Activated T-cell treated with anti-CD3 and anti-CD28 coated beads, Interleukin-2, amount 50 U/mL, for 4 hours (primary cell): ENCODE measurements around the gene TXNRD3. TPM values are rescaled to one million over a fixed set of nuclear protein-coding genes. Genes with fewer than 3 reads are reported as not detected.

ENCODE experiments used
- ATAC-seq, 2 donors: fragments of 200-7000 bp; cut with Tn5 transposase; one replicate each; pipeline ENCODE4 v1.10.0; 2021
- DNase-seq: peaks from one replicate; pipeline ENCODE4 v3.0.0-alpha.2; 2020
- H3K27me3 Mint-ChIP-seq: one replicate; pipeline ENCODE4 v1.8.0; 2021; ENCODE audit warnings: low read depth, mixed read lengths
- H3K36me3 Mint-ChIP-seq: one replicate; pipeline ENCODE4 v1.8.0; 2022; ENCODE audit warnings: mixed read lengths; ENCODE audit not compliant: insufficient read depth
- H3K4me1 Mint-ChIP-seq: one replicate; pipeline ENCODE4 v1.8.0; 2021; ENCODE audit warnings: low read depth, mixed read lengths
- H3K4me3 Mint-ChIP-seq: one replicate; pipeline ENCODE4 v1.8.0; 2021; ENCODE audit warnings: mild to moderate bottlenecking, moderate library complexity, mixed read lengths
- H3K9me3 Mint-ChIP-seq: one replicate; pipeline ENCODE4 v1.8.0; 2021; ENCODE audit warnings: mixed read lengths
- total RNA-seq, 3 donors: library from RNA; stranded (reverse); gene quantifications; one replicate each; pipeline ENCODE4 v1.2.1, GENCODE V29; 2021

Gene TXNRD3
- total RNA-seq, 3 donors from 2014 or later, result 0.76 to 2.3 (median 1.4) TPM

GRCh38 chr3:126665959-126666657 is 11.2 kb upstream of the TXNRD3 start:
- H3K4me3 Mint-ChIP-seq, result no peak overlapping the region
- no peaks in the 10 kb centered on the region for H3K36me3 Mint-ChIP-seq
- peaks cover 6% of the 10 kb centered on the region for H3K9me3 Mint-ChIP-seq
- no peak for DNase-seq
- ATAC-seq, result no peak
- H3K4me1 Mint-ChIP-seq, result no peaks in the 10 kb centered on the region
- peaks cover 22% of the 10 kb centered on the region for H3K27me3 Mint-ChIP-seq

- H3K36me3 Mint-ChIP-seq, result no peaks in the 10 kb centered on the region
- ATAC-seq (no peak), DNase-seq (no peak)
- no peaks in the 10 kb centered on the region for H3K4me1 Mint-ChIP-seq
- peaks cover 26% of the 10 kb centered on the region for H3K27me3 Mint-ChIP-seq
- no peaks in the 10 kb centered on the region for H3K9me3 Mint-ChIP-seq
- H3K4me3 Mint-ChIP-seq, result no peak overlapping the region
Measured at GRCh38 chr3:126665221-126665936, 10.5 kb upstream of the TXNRD3 start.

- peaks cover 26% of the 10 kb centered on the region for H3K27me3 Mint-ChIP-seq
- no peak overlapping the region for H3K4me3 Mint-ChIP-seq
- H3K9me3 Mint-ChIP-seq, result no peaks in the 10 kb centered on the region
- ATAC-seq (no peak), DNase-seq (no peak)
- no peaks in the 10 kb centered on the region for H3K4me1 Mint-ChIP-seq
- H3K36me3 Mint-ChIP-seq, result no peaks in the 10 kb centered on the region
Measured at GRCh38 chr3:126664591-126665214, 9.8 kb upstream of the TXNRD3 start.

- DNase-seq, result no peak
- Mint-ChIP-seq H3K36me3 (no peaks in the 10 kb centered on the region), H3K27me3 (peaks cover 26% of the 10 kb centered on the region), H3K4me1 (no peaks in the 10 kb centered on the region), H3K9me3 (no peaks in the 10 kb centered on the region), H3K4me3 (no peak overlapping the region)
- ATAC-seq, result no peak
Measured at GRCh38 chr3:126663750-126664149, 8.8 kb upstream of the TXNRD3 start.

GRCh38 chr3:126663257-126663656 is 8.3 kb upstream of the TXNRD3 start:
- Mint-ChIP-seq H3K4me1 (no peaks in the 10 kb centered on the region), H3K27me3 (peaks cover 26% of the 10 kb centered on the region), H3K4me3 (no peak overlapping the region), H3K9me3 (no peaks in the 10 kb centered on the region), H3K36me3 (no peaks in the 10 kb centered on the region)
- ATAC-seq, result no peak
- no peak for DNase-seq

DNA sequence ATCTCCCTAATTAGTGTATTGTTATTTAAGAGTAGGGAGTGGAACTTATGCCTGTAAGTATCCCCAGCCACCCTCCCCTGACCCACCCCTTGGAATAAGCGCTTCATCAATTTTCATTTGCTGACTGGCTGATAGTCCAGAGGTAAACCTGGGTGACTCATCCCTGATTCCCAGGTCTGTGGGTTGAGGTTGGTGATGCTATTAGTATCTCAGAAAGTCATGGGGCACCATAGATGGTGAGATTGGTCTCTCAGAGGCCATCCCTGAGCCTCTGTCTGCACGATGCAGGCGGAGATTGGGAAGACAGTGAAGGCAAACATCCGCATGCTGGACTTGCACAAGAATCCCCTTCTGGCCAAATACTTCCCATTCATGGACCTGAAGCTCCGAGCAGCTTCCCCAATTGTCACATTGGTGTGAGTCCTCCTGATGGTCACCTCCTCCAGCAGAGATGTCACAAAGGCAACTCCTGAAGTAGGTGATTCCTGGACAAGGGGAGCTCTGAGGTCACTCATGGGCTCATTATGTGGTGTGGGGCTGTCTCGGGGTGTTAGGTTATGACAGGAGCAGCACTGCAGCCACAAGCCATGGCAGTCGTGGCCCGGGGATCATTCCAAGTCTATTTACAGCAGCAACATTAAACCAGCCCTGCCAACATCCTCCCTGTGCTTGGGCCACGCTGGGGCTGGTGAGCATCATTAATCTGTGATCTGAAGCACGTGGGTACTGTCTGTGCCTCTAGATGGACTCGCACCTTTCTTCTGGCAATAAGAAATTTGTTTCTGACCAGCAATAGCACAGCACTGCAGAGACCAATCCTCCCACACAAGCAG is 6.8 kb upstream of the TXNRD3 start:
- Mint-ChIP-seq H3K27me3 (peaks cover 27% of the 10 kb centered on the region), H3K36me3 (no peaks in the 10 kb centered on the region), H3K4me3 (no peak overlapping the region), H3K9me3 (no peaks in the 10 kb centered on the region), H3K4me1 (no peaks in the 10 kb centered on the region)
- no peak for DNase-seq
- ATAC-seq, result no peak

GRCh38 chr3:126659915-126660886 is 5.3 kb upstream of the TXNRD3 start:
- Mint-ChIP-seq H3K4me3 (no peak overlapping the region), H3K27me3 (peaks cover 22% of the 10 kb centered on the region), H3K36me3 (no peaks in the 10 kb centered on the region), H3K4me1 (peaks cover under 1% of the 10 kb centered on the region), H3K9me3 (no peaks in the 10 kb centered on the region)
- DNase-seq, result no peak
- ATAC-seq, result no peak

- Mint-ChIP-seq H3K36me3 (no peaks in the 10 kb centered on the region), H3K9me3 (no peaks in the 10 kb centered on the region), H3K4me3 (no peak overlapping the region), H3K4me1 (peaks cover 6% of the 10 kb centered on the region), H3K27me3 (peaks cover 18% of the 10 kb centered on the region)
- ATAC-seq (no peak), DNase-seq (no peak)
Measured at GRCh38 chr3:126658584-126658983, 3.7 kb upstream of the TXNRD3 start.

- Mint-ChIP-seq H3K27me3 (peaks cover 18% of the 10 kb centered on the region), H3K4me1 (peaks cover 6% of the 10 kb centered on the region), H3K4me3 (no peak overlapping the region), H3K9me3 (no peaks in the 10 kb centered on the region), H3K36me3 (no peaks in the 10 kb centered on the region)
- no peak for ATAC-seq
- no peak for DNase-seq
Measured at GRCh38 chr3:126657901-126658300, 3.0 kb upstream of the TXNRD3 start.

DNA sequence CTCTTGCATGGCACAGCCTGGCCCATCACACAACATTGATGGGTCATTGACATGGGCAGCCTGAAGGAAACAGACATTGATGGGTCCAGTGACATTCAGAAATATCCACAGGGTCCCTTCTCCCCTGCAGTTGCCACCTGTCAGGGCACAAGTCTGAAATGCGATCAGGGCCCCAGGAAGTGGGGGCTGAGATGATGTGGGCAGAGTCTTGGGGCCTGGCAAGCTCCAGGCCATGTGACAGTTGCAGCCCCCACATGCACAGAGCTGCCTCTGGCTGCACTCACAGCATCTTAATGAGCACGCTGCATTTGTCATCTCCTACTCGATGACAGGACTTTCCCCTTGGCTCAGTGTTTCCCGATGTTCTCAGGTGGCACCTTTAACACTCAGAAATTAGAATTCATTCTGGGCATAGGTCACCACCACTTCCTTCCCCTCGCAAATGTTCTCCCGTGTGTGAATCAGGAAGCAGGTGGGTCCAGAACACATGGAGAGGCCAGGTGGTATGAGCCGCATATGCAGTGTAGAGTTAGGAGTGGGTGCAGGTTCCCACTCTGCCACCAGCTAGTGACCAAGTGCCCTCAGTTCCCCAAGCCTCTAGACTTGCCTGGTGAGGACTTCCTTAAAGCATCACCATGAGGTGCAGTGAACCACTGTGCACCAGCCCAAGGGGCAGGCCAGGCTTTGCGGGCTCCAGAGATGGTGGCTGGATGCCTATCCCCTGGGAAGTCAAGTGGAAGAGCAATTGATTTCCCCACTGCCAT is 1.6 kb upstream of the TXNRD3 start:
- Mint-ChIP-seq H3K4me1 (peaks cover 6% of the 10 kb centered on the region), H3K9me3 (no peaks in the 10 kb centered on the region), H3K36me3 (no peaks in the 10 kb centered on the region), H3K27me3 (peaks cover 14% of the 10 kb centered on the region), H3K4me3 (no peak overlapping the region)
- no peak for ATAC-seq
- no peak for DNase-seq

DNA sequence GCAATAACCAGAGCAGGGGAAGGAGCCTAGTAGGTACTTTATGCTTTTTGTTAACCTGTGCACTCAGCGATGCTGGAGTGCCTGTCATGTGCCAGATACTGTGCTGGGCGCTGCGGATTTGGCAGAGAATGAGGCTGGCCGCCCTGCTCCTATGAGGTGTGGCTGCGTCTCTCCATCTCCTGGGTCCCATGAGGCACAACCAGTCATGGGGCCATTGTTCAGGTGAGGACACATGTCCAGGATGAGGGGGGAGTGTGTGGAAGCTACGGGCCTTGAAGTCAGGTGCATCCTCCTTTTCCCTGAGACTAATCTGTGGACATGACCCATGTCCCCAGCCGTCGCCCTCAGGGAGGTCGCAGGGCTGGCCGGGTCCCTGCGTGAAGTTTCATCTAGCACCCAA is 963 bp upstream of the TXNRD3 start:
- DNase-seq, result no peak
- no peaks in the 10 kb centered on the region for H3K36me3 Mint-ChIP-seq
- no peak for ATAC-seq
- no peaks in the 10 kb centered on the region for H3K9me3 Mint-ChIP-seq
- H3K4me3 Mint-ChIP-seq, result peak overlapping the region; percentile 78
- H3K4me1 Mint-ChIP-seq, result peaks cover 6% of the 10 kb centered on the region
- peaks cover 11% of the 10 kb centered on the region for H3K27me3 Mint-ChIP-seq

GRCh38 chr3:126649556-126650092 is 5.3 kb downstream of the TXNRD3 start:
- peaks cover 9% of the 10 kb centered on the region for H3K27me3 Mint-ChIP-seq

GRCh38 chr3:126646674-126647073 is 8.2 kb downstream of the TXNRD3 start:
- DNase-seq (no peak), ATAC-seq (no peak)
- Mint-ChIP-seq H3K4me1 (no peaks in the 10 kb centered on the region), H3K4me3 (no peak overlapping the region), H3K9me3 (no peaks in the 10 kb centered on the region), H3K36me3 (peaks cover 2% of the 10 kb centered on the region), H3K27me3 (peaks cover 4% of the 10 kb centered on the region)

More at GRCh38 chr3:126649556-126650092, 5.3 kb downstream of the TXNRD3 start:
- Mint-ChIP-seq H3K36me3 (peaks cover 2% of the 10 kb centered on the region), H3K4me1 (peaks cover 3% of the 10 kb centered on the region), H3K9me3 (no peaks in the 10 kb centered on the region), H3K4me3 (no peak overlapping the region)
- DNase-seq (no peak), ATAC-seq (no peak)
